Large intestine (tissue), 3 donors: ENCODE measurements around the gene KIAA1328. TPM values are rescaled to one million over a fixed set of nuclear protein-coding genes. Genes with fewer than 3 reads are reported as not detected.

Source experiments
- DNase-seq, 2 donors: peaks; one replicate each; pipeline versions ENCODE4 v3.0.0 to v3.0.0-alpha.2; 2013
- H3K27ac ChIP-seq: one replicate; pipeline ENCODE4 v1.5.1; 2013; ENCODE audit warnings: low read length
- H3K27me3 ChIP-seq: 2 replicates; pipeline ENCODE4 v1.6.1; 2013; ENCODE audit warnings: low read length; ENCODE audit not compliant: control insufficient read depth, insufficient read depth
- H3K36me3 ChIP-seq: 2 replicates; pipeline ENCODE4 v1.6.1; 2013; ENCODE audit warnings: low read length; ENCODE audit not compliant: control insufficient read depth, insufficient read depth
- H3K4me1 ChIP-seq: one replicate; pipeline ENCODE4 v1.6.1; 2013; ENCODE audit warnings: low read length; ENCODE audit not compliant: control insufficient read depth, insufficient read depth
- H3K4me3 ChIP-seq: one replicate; pipeline ENCODE4 v1.5.1; 2013; ENCODE audit warnings: low read length
- H3K9me3 ChIP-seq: one replicate; pipeline ENCODE4 v1.6.1; 2013; ENCODE audit warnings: mild to moderate bottlenecking, low read depth, low read length, moderate library complexity; ENCODE audit not compliant: control insufficient read depth
- WGBS: methylation state at CpG from one replicate; pipeline ENCODE4 v1.1.5; 2013; ENCODE audit warnings: low lambda C conversion rate; ENCODE audit not compliant: insufficient coverage; 5-methylcytosine and 5-hydroxymethylcytosine counted together
- polyA plus RNA-seq: library from polyadenylated mRNA; unstranded; fragments of 120-200 nt; gene quantifications from one replicate; pipeline ENCODE4 v1.2.1, GENCODE V29; 2013

KIAA1328 gene
- polyA plus RNA-seq, 1 donor, result 7.0 TPM

DNA sequence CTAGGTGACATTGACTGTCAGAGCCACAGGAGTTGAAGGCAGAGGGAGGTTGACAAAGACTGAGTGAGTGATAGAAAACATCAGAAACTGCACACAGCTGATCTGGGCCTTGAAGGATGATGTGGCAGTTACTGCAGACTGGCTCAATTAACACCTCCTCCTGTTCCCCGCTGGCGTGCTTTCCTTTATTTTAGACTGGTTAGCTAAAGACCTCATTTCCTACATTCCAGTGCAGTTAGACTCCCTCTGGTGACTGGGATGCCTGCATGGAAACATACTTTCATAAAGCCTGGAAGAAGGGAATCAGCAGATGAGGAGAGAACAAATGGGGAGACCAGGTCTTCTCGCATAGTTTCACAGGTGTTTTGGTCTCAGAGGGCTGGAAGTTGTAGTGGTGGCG is 7.2 kb upstream of the KIAA1328 start:
- Histone ChIP-seq H3K27ac (no peak overlapping the region), H3K27me3 (no peaks in the 10 kb centered on the region), H3K9me3 (no peaks in the 10 kb centered on the region), H3K4me1 (no peaks in the 10 kb centered on the region), H3K4me3 (no peak overlapping the region), H3K36me3 (peaks cover 21% of the 10 kb centered on the region)
- DNase-seq, result no peak
- WGBS, result no CpG with 5 or more reads among the region's 4 CpGs

DNA sequence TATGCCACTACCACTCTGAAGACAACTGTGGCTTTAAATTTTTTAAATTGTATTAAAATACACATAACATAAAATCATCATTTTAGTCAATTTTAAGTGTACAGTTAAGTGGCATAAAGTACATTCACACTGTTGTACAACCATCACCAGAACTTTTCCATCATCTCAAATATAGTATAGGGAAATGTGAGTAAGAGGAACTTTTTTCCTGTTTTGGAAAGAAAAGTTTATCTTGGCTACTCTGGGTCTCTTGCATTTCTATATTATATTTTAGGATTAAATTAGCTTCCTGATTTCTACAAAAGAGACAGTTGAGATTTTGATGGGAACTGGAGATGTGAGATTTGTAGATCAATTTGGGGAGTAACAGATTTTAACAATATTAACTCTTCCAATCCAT is 3.4 kb upstream of the KIAA1328 start:
- no peak for DNase-seq
- Histone ChIP-seq H3K27ac (no peak overlapping the region), H3K36me3 (peaks cover 4% of the 10 kb centered on the region), H3K4me1 (no peaks in the 10 kb centered on the region), H3K9me3 (no peaks in the 10 kb centered on the region), H3K27me3 (no peaks in the 10 kb centered on the region), H3K4me3 (no peak overlapping the region)

DNA sequence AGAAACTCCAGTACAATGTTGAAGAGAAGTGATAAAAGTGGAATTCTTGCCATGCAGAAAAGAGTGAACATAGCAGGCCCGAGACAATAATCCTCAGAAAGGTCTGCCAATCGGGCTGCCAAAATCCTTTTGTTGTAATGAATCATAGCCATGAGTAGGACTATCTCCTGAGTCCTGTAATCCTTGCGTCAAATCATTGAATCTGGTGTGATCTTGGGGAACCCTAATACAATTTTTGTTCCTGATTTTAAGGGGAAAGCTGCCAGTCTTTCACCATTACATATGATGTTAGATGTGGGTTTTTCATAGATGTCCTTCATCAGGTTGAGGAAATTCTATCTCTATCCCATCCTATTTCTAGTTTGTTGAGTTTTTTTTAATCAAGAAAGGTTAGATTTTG is 2.4 kb upstream of the KIAA1328 start:
- whole genome bisulfite sequencing, result 100% methylated on average over 2 of the region's 3 CpGs
- Histone ChIP-seq H3K27ac (no peak overlapping the region), H3K36me3 (peaks cover 4% of the 10 kb centered on the region), H3K9me3 (no peaks in the 10 kb centered on the region), H3K4me1 (no peaks in the 10 kb centered on the region), H3K27me3 (no peaks in the 10 kb centered on the region), H3K4me3 (no peak overlapping the region)
- no peak for DNase-seq

DNA sequence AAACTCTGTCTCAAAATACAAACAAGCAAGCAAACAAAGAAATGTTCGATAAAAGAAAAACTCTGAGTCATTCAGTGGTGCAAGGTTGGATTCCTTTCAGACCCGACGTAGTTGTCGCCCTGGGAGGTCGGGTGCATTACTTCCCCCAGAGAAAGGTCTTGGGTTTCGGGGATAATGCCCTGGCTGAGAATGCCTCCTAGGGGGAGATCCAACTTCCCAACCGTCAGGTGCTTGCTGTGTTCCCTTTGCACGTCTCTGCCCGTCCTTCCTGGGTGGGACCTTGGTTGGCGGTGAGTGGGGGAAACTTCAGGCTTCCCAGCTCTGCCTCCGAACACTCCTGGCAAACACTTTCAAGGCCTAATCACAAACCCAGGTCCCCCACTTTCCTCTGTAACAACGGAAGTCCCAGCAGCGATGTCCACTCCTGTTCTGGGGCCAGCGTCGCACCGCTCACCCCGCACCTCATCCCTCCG is 734 bp upstream of the KIAA1328 start:
- peak overlapping the region; percentile 92 for H3K27ac ChIP-seq
- WGBS, result no CpG with 5 or more reads among the region's 18 CpGs

DNA sequence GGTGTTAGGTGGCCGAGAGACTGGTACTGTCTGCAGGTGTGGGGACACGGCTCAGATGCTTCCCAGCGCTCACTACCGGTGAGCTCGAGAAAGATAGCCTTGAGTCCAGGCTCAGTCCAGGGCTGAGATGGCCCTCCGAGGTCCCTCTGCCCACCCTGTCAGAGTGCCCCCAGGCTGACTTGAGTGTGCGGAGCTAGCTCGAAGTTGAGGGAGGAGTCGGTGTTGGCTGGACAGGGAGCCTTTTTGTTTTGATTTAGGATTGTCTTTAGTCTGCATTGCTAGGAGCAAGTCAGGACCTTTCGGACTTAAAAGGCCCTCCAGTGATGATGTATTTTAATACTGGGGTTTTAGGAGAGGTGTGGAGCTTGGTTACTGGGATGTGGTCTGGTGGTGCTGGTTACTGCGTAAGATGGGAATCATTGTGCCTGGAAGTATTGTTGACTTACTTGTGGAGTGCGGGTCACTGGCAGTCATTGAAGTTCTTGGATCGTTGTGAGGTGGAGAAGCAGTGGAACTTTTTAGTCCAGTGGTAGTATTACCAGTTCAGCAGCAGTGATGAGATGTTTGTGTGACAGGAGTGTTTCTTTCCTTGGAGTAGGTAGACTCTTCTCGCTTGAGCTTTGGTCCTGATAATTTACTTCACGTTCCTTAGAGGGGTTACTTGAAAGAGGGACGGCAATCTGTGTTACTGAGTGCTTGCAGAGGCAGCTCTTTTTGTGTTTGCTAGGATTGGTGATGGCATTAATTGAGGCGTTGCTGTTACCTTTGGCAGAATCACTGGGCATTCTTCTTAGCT is 633 bp downstream of the KIAA1328 start:
- no peaks in the 10 kb centered on the region for H3K9me3 ChIP-seq
- H3K27me3 ChIP-seq, result no peaks in the 10 kb centered on the region
- 17% methylated on average over 1 of the region's 17 CpGs for WGBS
- no peaks in the 10 kb centered on the region for H3K36me3 ChIP-seq
- no peaks in the 10 kb centered on the region for H3K4me1 ChIP-seq
- H3K4me3 ChIP-seq, result peak overlapping the region; percentile 84
- H3K27ac ChIP-seq, result peak overlapping the region; percentile 91
- DNase-seq, result peak; percentile 14 to 64

More for the DNA sequence above, 734 bp upstream of the KIAA1328 start:
- DNase-seq, result peak in 1 of 2 donors; percentile 31
- H3K27me3 ChIP-seq, result no peaks in the 10 kb centered on the region
- no peaks in the 10 kb centered on the region for H3K9me3 ChIP-seq
- no peaks in the 10 kb centered on the region for H3K4me1 ChIP-seq
- peak overlapping the region; percentile 84 for H3K4me3 ChIP-seq
- peaks cover under 1% of the 10 kb centered on the region for H3K36me3 ChIP-seq

DNA sequence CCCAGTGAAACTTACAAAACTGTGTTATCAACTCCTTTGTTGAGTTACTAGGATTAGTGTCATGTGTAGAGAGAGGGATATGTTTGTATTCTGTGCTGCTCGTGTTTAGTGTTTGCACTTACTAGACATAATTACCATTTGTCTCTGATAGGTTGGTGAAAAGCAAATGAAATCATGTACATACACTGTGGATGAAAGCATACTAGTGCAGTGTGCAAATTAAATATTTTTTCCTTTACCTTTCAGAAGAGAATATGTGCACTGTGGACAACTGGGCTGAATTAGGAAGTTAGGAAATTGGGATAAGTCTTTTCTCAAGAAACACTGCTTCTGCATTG is 1.2 kb downstream of the KIAA1328 start:
- H3K27ac ChIP-seq, result no peak overlapping the region
- DNase-seq, result no peak
- H3K4me1 ChIP-seq, result no peaks in the 10 kb centered on the region
- no peaks in the 10 kb centered on the region for H3K27me3 ChIP-seq
- peak overlapping the region; percentile 84 for H3K4me3 ChIP-seq
- no peaks in the 10 kb centered on the region for H3K9me3 ChIP-seq
- no peaks in the 10 kb centered on the region for H3K36me3 ChIP-seq
- WGBS, result no CpG with 5 or more reads among the region's 1 CpG

DNA sequence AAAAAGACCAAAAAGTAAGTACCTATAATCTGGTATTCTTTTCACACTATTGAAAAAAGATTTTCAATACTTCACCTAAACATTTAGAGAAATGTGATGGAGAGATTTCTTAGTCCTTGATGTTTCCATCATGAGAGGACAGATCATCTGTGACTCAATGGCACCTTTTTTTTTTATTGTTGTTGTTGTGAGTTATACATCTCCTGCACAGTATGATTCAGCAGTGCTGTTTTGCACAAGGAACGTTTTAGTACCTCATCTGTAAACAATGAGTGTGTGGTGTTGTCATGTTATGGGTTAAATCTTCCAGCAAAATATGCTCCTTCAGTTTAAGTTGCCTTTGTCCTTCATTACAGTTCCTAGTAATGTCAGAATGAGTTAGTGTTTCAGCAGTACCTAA is 2.2 kb downstream of the KIAA1328 start:
- no peaks in the 10 kb centered on the region for H3K36me3 ChIP-seq
- WGBS, result no CpG with 5 or more reads among the region's 1 CpG
- no peak overlapping the region for H3K27ac ChIP-seq
- no peaks in the 10 kb centered on the region for H3K9me3 ChIP-seq
- no peak overlapping the region for H3K4me3 ChIP-seq
- no peaks in the 10 kb centered on the region for H3K4me1 ChIP-seq
- no peaks in the 10 kb centered on the region for H3K27me3 ChIP-seq
- DNase-seq, result no peak

DNA sequence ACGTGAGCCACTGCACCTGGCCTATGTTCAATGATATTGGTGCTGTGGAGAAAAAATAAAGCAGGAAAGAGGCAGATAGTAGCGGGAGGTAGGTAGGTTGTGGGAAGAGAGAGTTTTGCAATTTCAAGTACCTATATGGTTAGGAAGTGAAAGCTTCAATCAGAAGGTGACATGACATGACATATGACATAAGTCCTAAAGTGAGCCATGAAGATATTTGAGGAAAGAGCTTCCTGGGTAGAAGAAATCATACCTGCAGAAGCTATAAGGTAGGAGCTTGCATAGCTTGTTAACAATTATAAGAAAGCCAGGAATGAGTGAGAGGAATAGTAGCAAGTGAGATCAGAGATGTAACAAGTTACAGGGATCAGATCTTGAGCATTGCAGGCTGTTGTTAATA is 4.2 kb downstream of the KIAA1328 start:
- no peaks in the 10 kb centered on the region for H3K4me1 ChIP-seq
- H3K27ac ChIP-seq, result no peak overlapping the region
- 100% methylated on average over 1 of the region's 2 CpGs for WGBS
- H3K4me3 ChIP-seq, result no peak overlapping the region
- no peak for DNase-seq
- H3K27me3 ChIP-seq, result no peaks in the 10 kb centered on the region
- H3K9me3 ChIP-seq, result no peaks in the 10 kb centered on the region
- H3K36me3 ChIP-seq, result no peaks in the 10 kb centered on the region

DNA sequence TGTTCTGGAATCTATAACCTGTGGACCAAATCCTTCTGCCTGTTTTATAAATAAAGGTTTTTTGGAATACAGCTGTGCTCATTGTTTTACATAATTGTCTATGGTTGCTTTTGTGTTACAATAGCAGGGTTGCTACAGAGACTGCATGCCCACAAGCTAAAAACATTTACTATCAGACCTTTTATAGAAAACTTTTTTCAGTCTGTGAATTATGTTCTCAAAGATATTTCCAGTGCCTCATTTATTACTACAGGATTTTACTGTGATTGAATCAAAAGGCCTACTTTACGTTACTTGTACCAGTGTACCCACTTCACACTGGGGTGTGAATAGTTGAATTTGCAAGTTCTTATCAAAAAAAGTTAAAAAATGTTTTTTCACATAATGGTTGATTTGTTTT is 7.0 kb downstream of the KIAA1328 start:
- 88% methylated on average over 1 of the region's 1 CpG for WGBS
- H3K27me3 ChIP-seq, result no peaks in the 10 kb centered on the region
- H3K4me3 ChIP-seq, result no peak overlapping the region

DNA sequence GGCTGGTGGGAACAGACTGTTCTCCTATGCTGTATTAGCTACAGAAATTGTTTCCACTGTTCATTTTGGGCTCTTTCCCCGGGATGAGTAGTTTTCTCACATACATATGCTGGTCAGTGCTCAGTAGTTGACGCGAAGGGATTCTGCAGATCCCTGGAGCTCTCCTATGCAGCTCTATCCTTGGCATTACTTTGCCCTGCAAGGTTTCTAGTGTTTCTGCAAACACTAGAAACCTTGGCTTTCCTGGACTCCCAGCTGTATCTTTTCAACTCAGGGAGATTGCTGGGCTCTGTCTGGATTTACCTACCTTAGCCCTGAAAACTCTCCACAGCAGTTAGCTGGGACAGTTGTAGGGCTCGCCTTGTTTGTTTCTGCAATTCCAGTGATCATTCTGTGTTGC is 10.9 kb downstream of the KIAA1328 start:
- Histone ChIP-seq H3K27me3 (no peaks in the 10 kb centered on the region), H3K9me3 (no peaks in the 10 kb centered on the region), H3K27ac (no peak overlapping the region), H3K4me1 (no peaks in the 10 kb centered on the region), H3K4me3 (no peak overlapping the region), H3K36me3 (peaks cover 6% of the 10 kb centered on the region)
- no CpG with 5 or more reads among the region's 4 CpGs for WGBS
- no peak for DNase-seq

More for the DNA sequence above, 7.0 kb downstream of the KIAA1328 start:
- no peak for DNase-seq
- H3K4me1 ChIP-seq, result no peaks in the 10 kb centered on the region
- H3K36me3 ChIP-seq, result peaks cover 5% of the 10 kb centered on the region
- no peak overlapping the region for H3K27ac ChIP-seq
- no peaks in the 10 kb centered on the region for H3K9me3 ChIP-seq

DNA sequence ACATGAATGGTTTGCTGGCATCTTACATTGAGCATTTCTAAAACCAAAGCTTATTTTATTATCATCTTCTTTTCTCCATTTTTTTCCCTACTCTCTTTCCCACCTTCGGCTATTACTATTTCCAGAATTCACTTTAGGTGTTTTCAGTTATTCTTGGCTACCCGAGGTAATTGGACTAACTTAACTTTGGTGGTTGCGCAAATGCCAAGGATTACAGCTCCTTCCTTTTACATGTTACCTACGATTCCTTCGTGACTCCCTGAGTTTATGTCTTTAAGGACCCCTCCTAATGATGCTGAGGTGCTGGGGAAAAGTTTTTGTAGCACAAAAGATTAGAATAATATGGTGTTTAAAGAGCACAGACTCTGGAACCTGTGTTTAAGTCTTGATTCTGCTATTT is 14.3 kb downstream of the KIAA1328 start:
- peaks cover 6% of the 10 kb centered on the region for H3K36me3 ChIP-seq
- no peaks in the 10 kb centered on the region for H3K9me3 ChIP-seq
- WGBS, result 100% methylated on average over 1 of the region's 5 CpGs
- H3K4me3 ChIP-seq, result no peak overlapping the region
- no peaks in the 10 kb centered on the region for H3K27me3 ChIP-seq
- DNase-seq, result no peak
- no peaks in the 10 kb centered on the region for H3K4me1 ChIP-seq
- H3K27ac ChIP-seq, result no peak overlapping the region
